Measurements from ENCODE around the gene PHLDA3.

The PHLDA3 gene

GRCh38 chr1:201468844-201469644 lies at the start of gene PHLDA3:
PHLDA3 (minus strand) TSS chr1:201469188; CDS start chr1:201468786, 402 bp downstream.
- Histone ChIP-seq H3K27me3 (replicated peaks; ENCODE audit: control insufficient read depth, insufficient read depth, low read length) (no peaks in the 10 kb centered on the region), H3K4me3 (replicated peaks; ENCODE audit: low read depth, low read length) (peak within 1 kb of the TSS; percentile 92), H3K36me3 (ENCODE audit: control insufficient read depth, insufficient read depth, low read length) (peaks cover 16% of the 10 kb centered on the region)
- peak; percentile 81 for DNase-seq (ENCODE audit: extremely low read depth, insufficient read length)
- TF ChIP-seq, protein P1, sequence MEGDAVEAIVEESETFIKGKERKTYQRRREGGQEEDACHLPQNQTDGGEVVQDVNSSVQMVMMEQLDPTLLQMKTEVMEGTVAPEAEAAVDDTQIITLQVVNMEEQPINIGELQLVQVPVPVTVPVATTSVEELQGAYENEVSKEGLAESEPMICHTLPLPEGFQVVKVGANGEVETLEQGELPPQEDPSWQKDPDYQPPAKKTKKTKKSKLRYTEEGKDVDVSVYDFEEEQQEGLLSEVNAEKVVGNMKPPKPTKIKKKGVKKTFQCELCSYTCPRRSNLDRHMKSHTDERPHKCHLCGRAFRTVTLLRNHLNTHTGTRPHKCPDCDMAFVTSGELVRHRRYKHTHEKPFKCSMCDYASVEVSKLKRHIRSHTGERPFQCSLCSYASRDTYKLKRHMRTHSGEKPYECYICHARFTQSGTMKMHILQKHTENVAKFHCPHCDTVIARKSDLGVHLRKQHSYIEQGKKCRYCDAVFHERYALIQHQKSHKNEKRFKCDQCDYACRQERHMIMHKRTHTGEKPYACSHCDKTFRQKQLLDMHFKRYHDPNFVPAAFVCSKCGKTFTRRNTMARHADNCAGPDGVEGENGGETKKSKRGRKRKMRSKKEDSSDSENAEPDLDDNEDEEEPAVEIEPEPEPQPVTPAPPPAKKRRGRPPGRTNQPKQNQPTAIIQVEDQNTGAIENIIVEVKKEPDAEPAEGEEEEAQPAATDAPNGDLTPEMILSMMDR (IDR thresholded peaks at IDR 0.05; ENCODE audit: insufficient read depth, low read length, poor library complexity, severe bottlenecking), result no peak

DNA sequence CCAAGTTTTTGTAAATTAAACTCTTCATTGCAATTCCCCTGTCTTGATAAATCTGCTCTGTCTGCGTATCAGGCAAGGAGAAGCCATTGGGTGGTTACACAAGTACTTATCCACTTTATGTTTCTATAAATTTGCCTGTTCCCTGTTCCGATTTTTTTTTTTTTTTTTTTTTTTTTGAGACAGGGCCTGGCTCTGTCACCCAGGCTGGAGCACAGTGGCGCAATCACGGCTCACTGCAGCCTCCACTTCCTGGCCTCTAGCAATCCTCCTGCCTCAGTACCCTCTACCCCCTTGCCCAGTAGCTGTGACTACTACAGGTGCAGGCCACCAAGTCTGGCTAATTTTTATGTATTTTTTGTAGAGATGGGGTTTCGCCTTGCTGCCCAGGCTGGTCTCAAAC lies 49.1 kb upstream of the PHLDA3 start:
- no peaks in the 10 kb centered on the region for H3K27me3 ChIP-seq (replicated peaks; ENCODE audit: control insufficient read depth, insufficient read depth, low read length)
- no peak for DNase-seq (ENCODE audit: extremely low read depth, insufficient read length)
- no peak overlapping the region for H3K4me3 ChIP-seq (replicated peaks; ENCODE audit: low read depth, low read length)
- peaks cover 5% of the 10 kb centered on the region for H3K36me3 ChIP-seq (ENCODE audit: control insufficient read depth, insufficient read depth, low read length)
- TF ChIP-seq, protein P1 (IDR thresholded peaks at IDR 0.05; ENCODE audit: insufficient read depth, low read length, poor library complexity, severe bottlenecking), result no peak

- no peaks in the 10 kb centered on the region for H3K27me3 ChIP-seq (replicated peaks; ENCODE audit: control insufficient read depth, insufficient read depth, low read length)
- TF ChIP-seq, protein P1 (IDR thresholded peaks at IDR 0.05; ENCODE audit: insufficient read depth, low read length, poor library complexity, severe bottlenecking), result no peak
- DNase-seq (ENCODE audit: extremely low read depth, insufficient read length), result no peak
Measured at GRCh38 chr1:201517631-201518030, 48.6 kb upstream of the PHLDA3 start.

GRCh38 chr1:201516511-201517127 lies 47.6 kb upstream of the PHLDA3 start:
- H3K36me3 ChIP-seq (ENCODE audit: control insufficient read depth, insufficient read depth, low read length), result peaks cover 5% of the 10 kb centered on the region
- TF ChIP-seq, protein P1 (IDR thresholded peaks at IDR 0.05; ENCODE audit: insufficient read depth, low read length, poor library complexity, severe bottlenecking), result no peak
- no peaks in the 10 kb centered on the region for H3K27me3 ChIP-seq (replicated peaks; ENCODE audit: control insufficient read depth, insufficient read depth, low read length)
- no peak overlapping the region for H3K4me3 ChIP-seq (replicated peaks; ENCODE audit: low read depth, low read length)
- DNase-seq (ENCODE audit: extremely low read depth, insufficient read length), result no peak

More at GRCh38 chr1:201517631-201518030, 48.6 kb upstream of the PHLDA3 start:
- H3K36me3 ChIP-seq (ENCODE audit: control insufficient read depth, insufficient read depth, low read length), result peaks cover 5% of the 10 kb centered on the region
- H3K4me3 ChIP-seq (replicated peaks; ENCODE audit: low read depth, low read length), result no peak overlapping the region

DNA sequence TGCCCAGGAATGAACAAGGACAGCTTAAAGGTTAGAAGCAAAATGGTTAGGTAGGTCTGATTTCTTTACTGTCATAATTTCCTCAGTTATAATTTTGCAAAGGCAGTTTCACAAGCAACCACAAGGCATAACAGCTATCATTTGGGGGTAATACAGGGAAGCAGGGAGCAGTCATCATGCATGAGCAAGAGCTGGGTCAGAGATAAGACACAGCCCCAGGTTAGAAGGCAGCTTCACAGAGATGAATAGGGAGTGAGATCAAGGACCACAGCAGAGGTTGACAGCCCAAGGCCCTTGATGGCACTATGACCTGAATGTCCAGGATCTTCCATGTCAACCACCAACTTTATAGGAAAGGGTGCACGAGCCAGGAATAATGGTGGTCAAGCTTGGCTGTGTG lies 46.9 kb upstream of the PHLDA3 start:
- H3K4me3 ChIP-seq (replicated peaks; ENCODE audit: low read depth, low read length), result no peak overlapping the region
- TF ChIP-seq, protein P1 (IDR thresholded peaks at IDR 0.05; ENCODE audit: insufficient read depth, low read length, poor library complexity, severe bottlenecking), result no peak
- DNase-seq (ENCODE audit: extremely low read depth, insufficient read length), result no peak
- H3K36me3 ChIP-seq (ENCODE audit: control insufficient read depth, insufficient read depth, low read length), result peaks cover 5% of the 10 kb centered on the region
- no peaks in the 10 kb centered on the region for H3K27me3 ChIP-seq (replicated peaks; ENCODE audit: control insufficient read depth, insufficient read depth, low read length)

Measured in GM06990 (cell line).